ENCODE results near the gene KRTAP2-1. TPM values are rescaled to one million over a fixed set of nuclear protein-coding genes. Genes with fewer than 3 reads are reported as not detected.
"Not testable (repeated sequence)": the region's sequence is repeated elsewhere in the genome, so short reads cannot be mapped to it uniquely, and the experiment has no call there.

The KRTAP2-1 gene
- total RNA-seq, 1 donor from 2014 or later: not detected

GRCh38 chr17:41013181-41013580 lies 33.9 kb downstream of the KRTAP2-1 start:
- H3K4me3 Mint-ChIP-seq: no peak overlapping the region

GRCh38 chr17:41012326-41013120 lies 34.6 kb downstream of the KRTAP2-1 start:
- no peaks in the 10 kb centered on the region for H3K9me3 Mint-ChIP-seq
- no peak overlapping the region for H3K27ac Mint-ChIP-seq
- no peak for DNase-seq
- H3K4me3 Mint-ChIP-seq: no peak overlapping the region
- no peaks in the 10 kb centered on the region for H3K4me1 Mint-ChIP-seq
- H3K27me3 Mint-ChIP-seq: peaks cover 10% of the 10 kb centered on the region
- H3K36me3 Mint-ChIP-seq (ENCODE audit: low read depth): no peaks in the 10 kb centered on the region
- intact Hi-C loops (cut with micrococcal nuclease): no loop called here

More at GRCh38 chr17:41013181-41013580, 33.9 kb downstream of the KRTAP2-1 start:
- intact Hi-C loops (cut with micrococcal nuclease): no loop called here
- H3K9me3 Mint-ChIP-seq: no peaks in the 10 kb centered on the region
- H3K36me3 Mint-ChIP-seq (ENCODE audit: low read depth): no peaks in the 10 kb centered on the region
- H3K4me1 Mint-ChIP-seq: no peaks in the 10 kb centered on the region
- no peak overlapping the region for H3K27ac Mint-ChIP-seq
- peaks cover 10% of the 10 kb centered on the region for H3K27me3 Mint-ChIP-seq
- DNase-seq: no peak

DNA sequence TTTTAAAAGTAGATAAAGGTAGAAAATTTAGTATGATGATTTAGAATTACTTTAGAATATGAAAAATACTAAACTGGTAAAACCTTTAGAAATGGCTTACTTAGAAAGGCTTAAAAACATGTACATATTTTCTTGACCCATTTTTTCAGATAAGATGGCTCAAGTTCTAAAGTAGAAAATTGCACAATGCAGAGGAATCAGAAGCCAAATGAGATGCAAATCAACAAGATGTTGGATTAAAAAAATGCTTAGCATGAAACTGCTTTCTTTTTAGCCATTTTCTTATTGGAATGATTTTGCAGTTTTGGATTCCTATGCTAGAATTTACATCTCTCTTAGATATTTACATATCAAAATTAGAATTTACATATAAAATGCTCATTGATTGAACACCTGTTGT lies 36.7 kb downstream of the KRTAP2-1 start:
- no peak overlapping the region for H3K27ac Mint-ChIP-seq
- no peak overlapping the region for H3K4me3 Mint-ChIP-seq

GRCh38 chr17:41009936-41010335 lies 37.2 kb downstream of the KRTAP2-1 start:
- Mint-ChIP-seq H3K4me1 (no peaks in the 10 kb centered on the region), H3K9me3 (no peaks in the 10 kb centered on the region), H3K4me3 (no peak overlapping the region), H3K27me3 (peaks cover 6% of the 10 kb centered on the region), H3K27ac (no peak overlapping the region), H3K36me3 (ENCODE audit: low read depth) (no peaks in the 10 kb centered on the region)
- DNase-seq: no peak
- intact Hi-C loops (cut with micrococcal nuclease): no loop called here

More for the DNA sequence above, 36.7 kb downstream of the KRTAP2-1 start:
- Mint-ChIP-seq H3K36me3 (ENCODE audit: low read depth) (no peaks in the 10 kb centered on the region), H3K4me1 (no peaks in the 10 kb centered on the region), H3K27me3 (peaks cover 7% of the 10 kb centered on the region), H3K9me3 (no peaks in the 10 kb centered on the region)
- no peak for DNase-seq
- intact Hi-C loops (cut with micrococcal nuclease): no loop called here

DNA sequence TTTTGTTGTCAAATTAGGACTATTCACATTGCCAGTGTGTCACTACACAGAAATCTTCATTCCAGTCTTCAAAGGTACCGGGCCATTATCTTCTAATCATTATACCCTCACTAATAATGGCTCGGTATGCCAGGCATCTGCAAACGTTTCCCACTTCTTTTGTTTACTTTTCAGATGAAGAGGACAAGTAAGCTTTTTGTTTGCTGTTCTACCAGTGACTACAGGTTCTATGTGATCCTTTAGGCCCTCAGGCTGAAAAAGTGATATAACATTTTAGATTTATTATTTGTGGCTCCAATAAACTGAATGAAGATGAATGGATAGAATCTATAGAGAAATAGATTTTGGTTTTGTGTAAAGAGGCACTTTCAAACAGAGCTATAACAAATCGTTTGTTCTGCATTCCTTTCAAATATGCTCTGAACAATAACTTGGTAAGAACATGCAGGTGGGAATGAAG lies 37.8 kb downstream of the KRTAP2-1 start:
- H3K9me3 Mint-ChIP-seq: no peaks in the 10 kb centered on the region
- intact Hi-C loops (cut with micrococcal nuclease): no loop called here
- no peaks in the 10 kb centered on the region for H3K4me1 Mint-ChIP-seq
- no peaks in the 10 kb centered on the region for H3K36me3 Mint-ChIP-seq (ENCODE audit: low read depth)
- DNase-seq: no peak
- H3K4me3 Mint-ChIP-seq: no peak overlapping the region
- H3K27ac Mint-ChIP-seq: no peak overlapping the region
- peaks cover 6% of the 10 kb centered on the region for H3K27me3 Mint-ChIP-seq

GRCh38 chr17:41008811-41009210 lies 38.3 kb downstream of the KRTAP2-1 start, which contains the start of gene KRTAP3-1:
KRTAP3-1 (minus strand) TSS chr17:41009128; CDS start chr17:41009074, 54 bp downstream.
- H3K9me3 Mint-ChIP-seq: no peaks in the 10 kb centered on the region
- no peaks in the 10 kb centered on the region for H3K36me3 Mint-ChIP-seq (ENCODE audit: low read depth)
- DNase-seq: no peak
- H3K4me1 Mint-ChIP-seq: no peaks in the 10 kb centered on the region
- intact Hi-C loops (cut with micrococcal nuclease): no loop called here
- H3K27me3 Mint-ChIP-seq: peaks cover 6% of the 10 kb centered on the region
- H3K4me3 Mint-ChIP-seq: no peak within 1 kb of the TSS
- H3K27ac Mint-ChIP-seq: no peak within 1 kb of the TSS

DNA sequence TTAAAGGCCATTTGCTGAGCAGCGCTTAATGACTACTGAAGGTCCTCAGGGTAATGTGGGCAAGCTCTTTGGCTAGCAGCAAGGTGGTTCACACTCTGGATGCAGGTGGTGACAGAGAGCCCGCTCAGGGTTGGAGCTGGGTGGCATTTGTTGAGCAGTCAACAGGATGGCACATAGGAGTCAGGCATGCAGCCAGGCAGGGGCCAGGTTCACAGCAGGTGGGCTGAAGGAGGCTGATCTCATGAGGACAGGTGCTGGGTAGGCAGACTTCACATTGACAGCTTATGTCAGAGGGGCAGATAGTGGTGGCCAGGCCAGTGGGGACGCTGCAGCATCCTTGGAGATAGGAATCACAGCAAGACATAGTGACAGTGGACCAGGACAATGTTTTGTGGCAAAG lies 42.7 kb downstream of the KRTAP2-1 start:
- DNase-seq: no peak
- H3K36me3 Mint-ChIP-seq (ENCODE audit: low read depth): no peaks in the 10 kb centered on the region
- no peak overlapping the region for H3K27ac Mint-ChIP-seq
- intact Hi-C loops (cut with micrococcal nuclease): no loop called here
- no peaks in the 10 kb centered on the region for H3K9me3 Mint-ChIP-seq
- no peaks in the 10 kb centered on the region for H3K27me3 Mint-ChIP-seq
- no peaks in the 10 kb centered on the region for H3K4me1 Mint-ChIP-seq
- H3K4me3 Mint-ChIP-seq: no peak overlapping the region

- Mint-ChIP-seq H3K36me3 (ENCODE audit: low read depth) (no peaks in the 10 kb centered on the region), H3K4me3 (no peak overlapping the region), H3K27ac (no peak overlapping the region), H3K27me3 (no peaks in the 10 kb centered on the region), H3K9me3 (no peaks in the 10 kb centered on the region), H3K4me1 (no peaks in the 10 kb centered on the region)
- intact Hi-C loops (cut with micrococcal nuclease): no loop called here
- DNase-seq: no peak
Observed at GRCh38 chr17:41003926-41004325, 43.2 kb downstream of the KRTAP2-1 start.

DNA sequence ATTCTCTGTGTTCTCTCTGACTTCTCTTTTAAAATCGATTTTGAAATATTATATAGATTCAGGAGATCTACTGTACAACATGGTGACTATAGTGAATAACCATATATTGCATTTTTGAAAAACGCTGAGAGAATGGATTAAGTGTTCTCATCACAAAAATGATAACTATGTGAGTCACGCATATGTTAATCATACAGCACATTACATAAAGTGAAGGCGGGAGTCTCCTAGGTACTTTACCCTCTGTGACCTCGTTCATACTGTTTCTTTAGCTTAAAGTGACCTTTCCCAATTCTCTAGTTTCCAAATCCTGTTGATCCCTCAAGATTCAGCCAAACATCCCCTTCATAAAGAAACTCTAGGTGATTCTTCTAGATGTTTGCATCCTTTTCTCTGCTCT lies 44.3 kb downstream of the KRTAP2-1 start:
- intact Hi-C loops (cut with micrococcal nuclease): no loop called here
- peaks cover 4% of the 10 kb centered on the region for H3K9me3 Mint-ChIP-seq
- H3K27me3 Mint-ChIP-seq: peaks cover 8% of the 10 kb centered on the region
- H3K36me3 Mint-ChIP-seq (ENCODE audit: low read depth): no peaks in the 10 kb centered on the region
- no peaks in the 10 kb centered on the region for H3K4me1 Mint-ChIP-seq
- H3K27ac Mint-ChIP-seq: no peak overlapping the region
- no peak for DNase-seq
- H3K4me3 Mint-ChIP-seq: no peak overlapping the region

DNA sequence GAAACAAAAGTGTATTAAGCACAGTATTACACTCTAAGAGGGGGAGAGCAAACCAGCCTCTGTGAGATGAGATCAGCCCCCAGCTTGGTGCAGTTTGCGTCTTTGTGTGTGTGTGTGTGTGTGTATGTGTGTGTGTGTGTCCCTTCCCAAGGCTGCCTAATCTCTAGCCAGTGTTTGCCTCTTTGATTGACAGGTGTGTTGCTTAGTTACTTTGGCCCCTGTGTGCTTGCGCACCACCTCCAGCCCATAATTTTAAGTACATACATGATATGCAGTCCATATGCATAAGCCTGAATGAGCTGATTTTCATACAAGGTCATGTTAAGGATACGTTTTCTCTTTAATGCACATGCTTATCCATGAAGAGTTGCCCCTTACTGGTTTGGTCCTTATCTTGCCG lies 45.3 kb downstream of the KRTAP2-1 start:
- peaks cover 4% of the 10 kb centered on the region for H3K9me3 Mint-ChIP-seq
- H3K27ac Mint-ChIP-seq: no peak overlapping the region
- H3K4me1 Mint-ChIP-seq: no peaks in the 10 kb centered on the region
- no peak overlapping the region for H3K4me3 Mint-ChIP-seq
- DNase-seq: no peak
- intact Hi-C loops (cut with micrococcal nuclease): no loop called here
- peaks cover 17% of the 10 kb centered on the region for H3K27me3 Mint-ChIP-seq
- no peaks in the 10 kb centered on the region for H3K36me3 Mint-ChIP-seq (ENCODE audit: low read depth)

- H3K27ac Mint-ChIP-seq; H3K4me1 Mint-ChIP-seq; H3K9me3 Mint-ChIP-seq; DNase-seq; intact Hi-C loops (cut with micrococcal nuclease); H3K4me3 Mint-ChIP-seq; H3K36me3 Mint-ChIP-seq (ENCODE audit: low read depth): not testable (repeated sequence)
- peaks cover 24% of the 10 kb centered on the region for H3K27me3 Mint-ChIP-seq
Observed at GRCh38 chr17:40999563-40999962, 47.6 kb downstream of the KRTAP2-1 start, which contains the start of gene KRTAP3-2. KRTAP3-2 (minus strand) TSS chr17:40999906; CDS start chr17:40999853, 53 bp downstream.

DNA sequence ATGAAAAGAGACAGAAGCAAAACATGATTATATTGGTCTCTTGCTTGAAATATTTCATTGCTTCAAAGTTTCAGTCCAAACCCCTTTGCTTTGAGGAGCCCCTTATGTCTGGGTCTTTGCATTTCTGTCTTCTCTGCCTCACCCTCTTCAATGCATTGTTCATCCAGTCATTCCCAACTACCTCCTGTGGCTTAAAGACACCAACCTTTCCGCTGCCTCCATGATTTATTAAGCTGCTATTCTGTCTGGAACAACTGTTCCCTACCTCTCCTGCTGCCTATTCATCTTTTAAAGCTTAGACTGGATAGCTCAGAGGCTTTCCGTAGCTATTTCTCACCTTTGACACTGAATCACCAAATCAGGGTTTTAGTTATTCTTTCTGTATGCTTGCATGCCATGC lies 49.8 kb downstream of the KRTAP2-1 start:
- peaks cover 4% of the 10 kb centered on the region for H3K9me3 Mint-ChIP-seq
- no peaks in the 10 kb centered on the region for H3K4me1 Mint-ChIP-seq
- no peak for DNase-seq
- intact Hi-C loops (cut with micrococcal nuclease): no loop called here
- H3K36me3 Mint-ChIP-seq (ENCODE audit: low read depth): no peaks in the 10 kb centered on the region
- peaks cover 41% of the 10 kb centered on the region for H3K27me3 Mint-ChIP-seq
- no peak overlapping the region for H3K27ac Mint-ChIP-seq
- no peak overlapping the region for H3K4me3 Mint-ChIP-seq

DNA sequence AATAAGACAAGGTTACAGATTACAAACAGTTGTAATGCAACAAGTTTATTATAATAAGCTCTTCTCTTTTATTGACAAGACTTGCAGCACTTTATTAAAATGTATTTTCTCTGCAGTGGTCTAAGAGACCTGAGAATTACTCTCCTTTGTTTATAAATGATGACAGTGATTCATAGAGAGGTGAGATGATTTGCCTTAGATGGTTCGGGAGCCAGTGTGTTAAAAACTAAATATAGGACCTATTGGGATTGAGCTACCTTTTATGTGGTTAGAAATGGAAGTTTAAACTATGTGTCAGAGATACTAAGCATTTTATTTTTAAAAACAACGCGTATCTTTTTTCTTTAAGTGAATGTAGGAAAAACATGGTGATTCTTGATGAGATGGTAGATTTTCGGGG lies 50.3 kb downstream of the KRTAP2-1 start:
- H3K9me3 Mint-ChIP-seq: peaks cover 4% of the 10 kb centered on the region
- H3K27me3 Mint-ChIP-seq: peaks cover 44% of the 10 kb centered on the region
- H3K4me3 Mint-ChIP-seq: no peak overlapping the region
- H3K36me3 Mint-ChIP-seq (ENCODE audit: low read depth): no peaks in the 10 kb centered on the region
- no peak overlapping the region for H3K27ac Mint-ChIP-seq
- no peaks in the 10 kb centered on the region for H3K4me1 Mint-ChIP-seq
- intact Hi-C loops (cut with micrococcal nuclease): no loop called here
- DNase-seq: no peak
